Naive thymus-derived CD4-positive, alpha-beta T cell (primary cell): Measurements from ENCODE around the gene PDZD7. TPM values are rescaled to one million over a fixed set of nuclear protein-coding genes. Genes with fewer than 3 reads are reported as not detected.
"Not testable (repeated sequence)": the region's sequence is repeated elsewhere in the genome, so short reads cannot be mapped to it uniquely, and the experiment has no call there.

Experiments used
- ATAC-seq: fragments of 150-1000 bp; cut with Tn5 transposase; 2 replicates; pipeline ENCODE4 v1.10.0; 2021; ENCODE audit warnings: mild to moderate bottlenecking, moderate library complexity
- CTCF ChIA-PET: fragments of 350-600 bp; sonication (Branson Sonifier 250); formaldehyde crosslinking; loops from one replicate; lab custom pipeline; 2021; ENCODE audit warnings: antibody characterized with exemption; lab: Charles Lee
- POLR2A ChIA-PET: fragments of 350-600 bp; sonication (Branson Sonifier 250); formaldehyde crosslinking; loops from one replicate; lab custom pipeline; 2021; ENCODE audit warnings: antibody characterized with exemption, inconsistent platforms; lab: Charles Lee
- DNase-seq, 9 donors: peaks; one replicate each; pipeline versions ENCODE4 v3.0.0 to v3.0.0-alpha.2; 2020 to 2022; ENCODE audit warnings: mixed read lengths in 1 of 9
- H3K27ac ChIP-seq: one replicate; pipeline ENCODE4 v1.7.0; 2013; ENCODE audit warnings: mild to moderate bottlenecking, low read depth, low read length, moderate library complexity
- H3K27me3 ChIP-seq, 2 donors: one replicate each; pipeline ENCODE4 v1.7.0; 2013; ENCODE audit warnings: low read length in 2 of 2, mild to moderate bottlenecking in 2 of 2, moderate library complexity in 2 of 2; ENCODE audit not compliant: control insufficient read depth in 2 of 2, insufficient read depth in 2 of 2
- H3K36me3 ChIP-seq, 3 experiments: 1 replicate in 2 of 3; 2 replicates in 1 of 3; pipeline ENCODE4 v1.7.0; 2013; ENCODE audit warnings: low read length in 3 of 3, mild to moderate bottlenecking in 3 of 3, moderate library complexity in 1 of 3; ENCODE audit not compliant: insufficient read depth in 3 of 3, control insufficient read depth in 2 of 3
- H3K4me1 ChIP-seq, 2 donors: one replicate each; pipeline ENCODE4 v1.7.0; 2013; ENCODE audit warnings: low read length in 2 of 2, mild to moderate bottlenecking in 2 of 2, moderate library complexity in 1 of 2; ENCODE audit not compliant: control insufficient read depth in 2 of 2, insufficient read depth in 2 of 2
- H3K4me3 ChIP-seq: 2 replicates; pipeline ENCODE4 v1.7.0; 2013; ENCODE audit warnings: mild to moderate bottlenecking, low read length
- H3K9me3 ChIP-seq, 3 experiments: 1 replicate in 2 of 3; 2 replicates in 1 of 3; pipeline ENCODE4 v1.7.0; 2013; ENCODE audit warnings: low read length in 3 of 3; ENCODE audit not compliant: control insufficient read depth in 2 of 3
- H3K27ac Mint-ChIP-seq, 9 donors: one replicate each; pipeline ENCODE4 v1.8.0; 2020 to 2022; ENCODE audit warnings: mixed read lengths in 9 of 9, mild to moderate bottlenecking in 8 of 9, moderate library complexity in 5 of 9, inconsistent platforms in 2 of 9
- H3K27me3 Mint-ChIP-seq, 5 donors: one replicate each; pipeline ENCODE4 v1.8.0; 2021 to 2022; ENCODE audit warnings: mixed read lengths in 5 of 5, mild to moderate bottlenecking in 1 of 5
- H3K36me3 Mint-ChIP-seq, 5 donors: one replicate each; pipeline ENCODE4 v1.8.0; 2020 to 2022; ENCODE audit warnings: mixed read lengths in 5 of 5, mild to moderate bottlenecking in 3 of 5, inconsistent platforms in 1 of 5
- H3K4me1 Mint-ChIP-seq, 7 donors: one replicate each; pipeline ENCODE4 v1.8.0; 2020 to 2022; ENCODE audit warnings: mixed read lengths in 7 of 7, mild to moderate bottlenecking in 3 of 7, inconsistent platforms in 1 of 7
- H3K4me3 Mint-ChIP-seq, 10 donors: one replicate each; pipeline ENCODE4 v1.8.0; 2020 to 2022; ENCODE audit warnings: mild to moderate bottlenecking in 10 of 10, mixed read lengths in 10 of 10, moderate library complexity in 6 of 10, inconsistent platforms in 2 of 10
- H3K9me3 Mint-ChIP-seq, 11 donors: one replicate each; pipeline ENCODE4 v1.8.0; 2020 to 2022; ENCODE audit warnings: mixed read lengths in 11 of 11, mild to moderate bottlenecking in 4 of 11, inconsistent platforms in 1 of 11, moderate library complexity in 1 of 11
- intact Hi-C, 2 donors: fragments of 100-400 bp; cut with micrococcal nuclease; formaldehyde crosslinking; loops; one replicate each; pipeline ENCODE4 v1.15.1; 2023
- polyA plus RNA-seq, 2 donors: library from polyadenylated mRNA; unstranded; fragments of 300-500 nt; fragmentation: Illumina TruSeq; gene quantifications; one replicate each; pipeline ENCODE4 v1.2.3, GENCODE V29; 2021
- total RNA-seq, 6 experiments: library from RNA in 5 of 6; stranded (reverse) in 5 of 6; gene quantifications; 1 replicate in 5 of 6; 2 replicates in 1 of 6; pipeline ENCODE4 v1.2.3 and lab custom pipeline; 2021 to 2026

Gene PDZD7
- total and polyA plus RNA-seq, 7 experiments from 2014 or later = 0.65 to 2.8 (median 1.1) TPM

DNA sequence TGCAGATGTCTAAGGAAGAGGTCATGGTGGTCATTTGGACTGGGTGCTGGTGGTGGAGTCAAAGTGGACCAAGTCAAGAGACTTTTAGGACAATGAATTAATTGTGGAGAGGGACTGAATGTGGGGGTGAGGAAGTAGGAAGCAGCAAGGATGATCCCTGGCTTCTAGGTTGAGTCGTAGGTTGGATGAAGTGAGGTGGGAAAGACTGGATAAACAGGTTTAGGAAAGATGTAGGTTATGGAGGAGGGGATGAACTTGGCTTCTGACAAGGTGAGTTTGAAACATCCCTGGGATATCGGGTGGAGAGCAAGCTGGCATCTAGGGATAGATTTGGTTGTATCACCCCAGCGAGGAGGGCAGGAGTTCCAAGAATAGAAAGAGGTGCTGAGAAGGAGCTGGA, 54.0 kb downstream of the PDZD7 start:
- Mint-ChIP-seq H3K27me3 (no peaks in the 10 kb centered on the region), H3K27ac (peak overlapping the region in 4 of 9 donors; percentile 2 to 66 (median 38)), H3K36me3 (peaks cover 0 to 18% (median 0%) of the 10 kb centered on the region in 5 donors), H3K4me1 (peaks cover 0 to 8% (median 0%) of the 10 kb centered on the region in 7 donors), H3K4me3 (no peak overlapping the region), H3K9me3 (no peaks in the 10 kb centered on the region)
- no peak overlapping the region for H3K27ac ChIP-seq
- H3K27me3 ChIP-seq = no peaks in the 10 kb centered on the region
- ATAC-seq = no peak
- ChIA-PET CTCF (interaction anchor here (0.6 kb wide), 2 partner anchors 63 to 467 kb away, joined by 3 to 7 read pairs; no protein-coding TSS in a partner anchor), POLR2A (interaction anchor here (1.2 kb wide), 1 partner anchor 12 kb away, joined by 3 read pairs; no protein-coding TSS in a partner anchor)
- intact Hi-C loops = no loop called here
- peaks cover 0 to 31% (median 0%) of the 10 kb centered on the region in 3 experiments for H3K36me3 ChIP-seq
- no peaks in the 10 kb centered on the region for H3K9me3 ChIP-seq
- no peaks in the 10 kb centered on the region for H3K4me1 ChIP-seq
- H3K4me3 ChIP-seq = no peak overlapping the region
- no peak for DNase-seq

DNA sequence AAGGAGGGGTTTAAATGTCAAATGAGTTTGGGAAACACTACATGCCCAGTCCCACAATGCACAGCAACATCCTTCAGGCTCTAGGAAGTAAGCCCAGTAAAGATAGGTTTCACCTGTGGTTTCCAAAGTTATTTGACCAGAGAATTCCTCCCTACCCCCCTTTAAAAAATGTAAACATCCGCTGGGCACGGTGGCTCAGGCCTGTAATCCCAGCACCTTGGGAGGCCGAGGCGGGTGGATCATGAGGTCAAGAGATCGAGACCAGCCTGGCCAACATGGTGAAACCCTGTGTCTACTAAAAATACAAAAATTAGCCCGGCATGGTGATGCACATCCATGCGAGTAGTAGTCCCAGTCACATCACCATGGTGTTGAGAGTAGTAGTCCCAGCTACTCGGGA, 55.5 kb downstream of the PDZD7 start:
- H3K27me3 ChIP-seq, H3K4me1 Mint-ChIP-seq, DNase-seq, H3K27ac Mint-ChIP-seq, H3K4me3 Mint-ChIP-seq, H3K4me3 ChIP-seq, intact Hi-C loops, H3K4me1 ChIP-seq, H3K36me3 Mint-ChIP-seq, H3K27ac ChIP-seq, ATAC-seq, POLR2A ChIA-PET, H3K9me3 ChIP-seq, H3K9me3 Mint-ChIP-seq, H3K27me3 Mint-ChIP-seq: not testable (repeated sequence)
- H3K36me3 ChIP-seq = peaks cover 0 to 18% (median 0%) of the 10 kb centered on the region in 3 experiments
- CTCF ChIA-PET = interaction anchor here (0.7 to 1.0 kb wide), 2 partner anchors 23 to 30 kb away, joined by 3 read pairs; no protein-coding TSS in a partner anchor

DNA sequence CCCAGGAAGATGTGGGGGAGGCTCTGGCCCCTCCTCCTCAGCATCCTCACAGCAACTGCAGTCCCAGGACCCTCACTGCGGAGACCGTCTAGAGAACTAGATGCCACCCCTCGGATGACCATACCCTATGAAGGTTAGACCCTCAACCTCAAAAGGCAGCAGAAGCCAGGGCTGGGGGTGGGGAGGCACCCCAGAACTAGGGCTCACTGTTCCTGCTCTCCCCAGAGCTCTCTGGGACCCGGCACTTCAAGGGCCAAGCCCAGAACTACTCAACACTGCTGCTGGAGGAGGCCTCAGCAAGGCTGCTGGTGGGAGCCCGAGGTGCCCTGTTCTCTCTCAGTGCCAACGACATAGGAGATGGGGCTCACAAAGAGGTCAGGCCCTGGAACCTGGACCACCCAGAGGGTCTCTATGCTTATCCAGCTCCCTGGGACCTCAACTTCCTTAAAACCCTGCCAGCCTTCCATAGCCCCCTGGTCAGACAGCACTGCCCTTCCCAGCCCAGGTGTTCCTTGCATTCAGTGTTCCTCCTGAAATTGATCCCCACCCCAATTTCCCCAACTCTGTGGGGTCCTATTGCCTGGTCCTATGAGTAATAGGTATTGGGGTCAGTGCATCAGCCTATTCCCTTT, 57.9 kb downstream of the PDZD7 start:
- H3K27ac Mint-ChIP-seq = peak overlapping the region in 1 of 9 donors; percentile 39
- H3K4me3 Mint-ChIP-seq = no peak overlapping the region
- ATAC-seq (no peak), DNase-seq (no peak)
- H3K27me3 Mint-ChIP-seq = peaks cover 0 to 5% (median 0%) of the 10 kb centered on the region in 5 donors
- POLR2A ChIA-PET = interaction anchor here (0.7 kb wide), 1 partner anchor 709 kb away, joined by 3 read pairs; no protein-coding TSS in a partner anchor
- H3K36me3 ChIP-seq = no peaks in the 10 kb centered on the region
- no peaks in the 10 kb centered on the region for H3K9me3 Mint-ChIP-seq
- intact Hi-C loops = no loop called here
- no peaks in the 10 kb centered on the region for H3K27me3 ChIP-seq
- H3K4me1 ChIP-seq = peaks cover 4 to 12% of the 10 kb centered on the region in 2 donors
- no peak overlapping the region for H3K27ac ChIP-seq
- no peaks in the 10 kb centered on the region for H3K9me3 ChIP-seq
- no peaks in the 10 kb centered on the region for H3K36me3 Mint-ChIP-seq
- CTCF ChIA-PET = no interaction called here
- H3K4me3 ChIP-seq = no peak overlapping the region
- H3K4me1 Mint-ChIP-seq = peaks cover 2 to 18% (median 15%) of the 10 kb centered on the region in 7 donors

DNA sequence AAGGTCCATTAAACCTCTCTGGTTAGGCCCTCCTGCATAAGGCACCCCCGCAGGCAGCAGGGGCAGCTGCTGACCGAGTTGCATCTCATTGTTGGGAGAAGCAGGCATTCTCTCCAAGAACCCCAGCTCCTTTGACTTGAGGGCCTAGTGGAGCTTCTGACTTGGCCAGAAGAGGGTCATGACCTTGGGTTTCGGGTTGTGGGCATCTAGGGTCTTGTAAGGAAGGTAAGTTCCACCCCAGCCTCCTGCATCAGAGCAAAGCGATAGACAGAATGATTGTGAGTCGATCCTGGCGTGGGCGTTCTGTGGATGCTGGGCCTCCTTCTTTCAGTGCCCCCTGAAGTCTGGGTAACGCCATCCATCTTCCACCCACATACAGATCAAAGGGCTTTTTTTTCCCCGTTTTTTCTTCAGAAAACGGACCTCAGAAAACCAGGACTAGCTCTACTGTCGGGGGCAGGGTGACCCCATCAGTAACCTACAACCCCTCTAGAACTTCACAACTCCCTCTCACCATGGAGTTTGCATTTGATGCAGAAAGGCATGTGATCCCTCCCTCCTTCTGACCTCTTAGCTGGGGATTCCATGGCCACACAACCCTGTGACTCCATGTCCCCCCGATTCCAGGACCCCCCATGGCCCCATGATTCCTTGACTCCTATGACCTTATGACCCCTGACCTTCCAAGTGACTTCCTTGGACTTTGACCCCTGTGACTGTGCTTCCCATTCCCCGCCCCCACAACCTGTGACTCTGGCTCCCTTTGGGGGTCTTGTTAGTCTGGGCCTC, 58.6 kb downstream of the PDZD7 start:
- Histone ChIP-seq H3K27me3 (no peaks in the 10 kb centered on the region), H3K4me3 (no peak overlapping the region), H3K4me1 (peaks cover 4 to 12% of the 10 kb centered on the region in 2 donors), H3K27ac (no peak overlapping the region), H3K9me3 (no peaks in the 10 kb centered on the region), H3K36me3 (no peaks in the 10 kb centered on the region)
- peaks cover 0 to 5% (median 0%) of the 10 kb centered on the region in 5 donors for H3K27me3 Mint-ChIP-seq
- intact Hi-C loops = no loop called here
- ChIA-PET CTCF (no interaction called here), POLR2A (no interaction called here)
- H3K4me1 Mint-ChIP-seq = peaks cover 4 to 18% (median 14%) of the 10 kb centered on the region in 7 donors
- no peak overlapping the region for H3K4me3 Mint-ChIP-seq
- H3K9me3 Mint-ChIP-seq = no peaks in the 10 kb centered on the region
- ATAC-seq = no peak
- H3K36me3 Mint-ChIP-seq = no peaks in the 10 kb centered on the region
- H3K27ac Mint-ChIP-seq = peak overlapping the region in 1 of 9 donors; percentile 39
- no peak for DNase-seq

DNA sequence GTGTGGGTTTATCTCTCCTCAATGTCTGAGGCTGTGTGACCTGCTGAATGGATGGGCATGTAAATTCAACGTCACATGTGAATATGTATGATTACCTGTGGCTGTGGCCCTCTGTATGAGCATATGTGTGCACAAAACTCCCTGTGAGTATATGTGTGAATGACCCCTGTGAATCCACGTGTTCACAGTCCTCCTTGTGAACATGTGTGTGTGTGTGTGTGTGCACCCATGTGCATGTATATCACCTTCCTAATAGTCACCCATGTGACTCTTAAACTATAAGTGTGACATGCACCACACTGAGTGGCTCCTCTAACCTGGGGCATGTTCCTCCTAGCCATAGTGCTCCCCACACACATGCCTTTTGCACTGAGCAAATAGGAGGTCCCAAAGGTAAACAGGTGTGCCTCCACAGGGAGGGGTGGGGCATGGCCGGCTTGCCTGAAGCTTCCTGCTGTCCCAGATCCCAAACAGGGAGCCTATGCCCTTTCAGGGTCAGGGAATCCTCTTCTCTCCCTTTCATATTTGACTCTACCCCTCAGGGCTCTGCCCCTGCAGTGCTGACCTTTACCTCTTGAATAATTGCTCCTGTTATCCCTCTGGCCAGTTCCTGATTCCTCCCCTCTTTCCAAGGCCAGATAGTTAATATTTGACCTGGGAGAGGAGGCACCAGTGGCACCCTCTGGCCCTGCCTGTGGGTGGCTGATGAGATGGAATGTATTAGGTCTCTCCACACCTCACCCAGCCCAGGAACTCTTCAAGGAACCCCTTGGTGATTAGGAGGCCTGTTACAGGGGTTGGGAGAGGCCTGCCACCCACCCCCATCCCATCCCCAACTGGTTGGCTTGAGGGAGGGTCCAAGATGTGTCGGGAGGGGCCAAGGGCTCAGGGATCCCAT, 59.8 kb downstream of the PDZD7 start:
- DNase-seq (no peak), ATAC-seq (no peak)
- no peaks in the 10 kb centered on the region for H3K9me3 Mint-ChIP-seq
- peak overlapping the region; percentile 53 to 81 (median 68) for H3K4me3 Mint-ChIP-seq
- peaks cover 4 to 18% (median 14%) of the 10 kb centered on the region in 7 donors for H3K4me1 Mint-ChIP-seq
- no peak overlapping the region for H3K4me3 ChIP-seq
- H3K27me3 Mint-ChIP-seq = peaks cover 0 to 5% (median 0%) of the 10 kb centered on the region in 5 donors
- ChIA-PET POLR2A (interaction anchor here (3.2 kb wide), 1 partner anchor 26 kb away, joined by 17 read pairs; no protein-coding TSS in a partner anchor), CTCF (no interaction called here)
- H3K27me3 ChIP-seq = no peaks in the 10 kb centered on the region
- H3K4me1 ChIP-seq = peaks cover 4 to 12% of the 10 kb centered on the region in 2 donors
- intact Hi-C loops = no loop called here
- no peaks in the 10 kb centered on the region for H3K9me3 ChIP-seq
- peaks cover 0 to 1% (median 0%) of the 10 kb centered on the region in 5 donors for H3K36me3 Mint-ChIP-seq
- H3K27ac Mint-ChIP-seq = peak overlapping the region in 2 of 9 donors; percentile 24 to 44
- no peaks in the 10 kb centered on the region for H3K36me3 ChIP-seq
- no peak overlapping the region for H3K27ac ChIP-seq
